ENCODE results near the gene PPP2R5C.

PPP2R5C gene

DNA sequence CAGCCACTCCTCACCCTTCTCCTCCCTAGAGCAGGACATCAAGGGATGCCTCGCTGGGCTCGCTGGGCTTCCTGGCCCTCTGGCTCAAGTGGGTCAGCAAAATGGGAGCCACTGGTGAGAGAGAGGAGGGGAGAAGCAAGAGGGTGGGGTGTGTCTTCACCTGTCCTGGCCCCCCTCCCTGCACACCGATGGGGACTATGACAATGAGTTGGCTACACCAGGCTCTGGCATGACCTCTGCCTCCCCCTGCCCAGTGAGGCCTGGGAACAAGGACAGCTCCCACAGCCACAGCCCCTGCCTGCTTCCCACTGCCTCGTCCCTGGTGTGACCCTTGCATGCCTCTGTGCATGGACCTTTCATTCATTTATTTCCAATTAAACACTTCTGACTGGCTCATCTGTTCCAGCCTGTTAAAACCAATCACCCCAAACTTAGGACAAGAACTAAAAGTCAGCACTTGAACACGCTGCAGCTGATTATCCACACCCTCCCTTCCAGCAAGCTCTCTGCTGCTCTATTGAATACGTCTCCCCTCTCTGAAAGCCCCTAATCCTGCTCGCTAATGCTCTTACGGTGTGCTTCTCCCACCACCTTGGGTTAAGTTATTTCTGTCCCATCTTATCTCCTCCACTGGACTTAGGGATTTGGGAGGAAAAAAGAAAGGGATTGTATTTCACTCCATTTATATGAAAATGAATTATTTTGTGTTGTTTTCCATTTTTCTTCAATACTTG, 5.8 kb upstream of the PPP2R5C start:
- DNase-seq (ENCODE audit: low spot score): no peak

DNA sequence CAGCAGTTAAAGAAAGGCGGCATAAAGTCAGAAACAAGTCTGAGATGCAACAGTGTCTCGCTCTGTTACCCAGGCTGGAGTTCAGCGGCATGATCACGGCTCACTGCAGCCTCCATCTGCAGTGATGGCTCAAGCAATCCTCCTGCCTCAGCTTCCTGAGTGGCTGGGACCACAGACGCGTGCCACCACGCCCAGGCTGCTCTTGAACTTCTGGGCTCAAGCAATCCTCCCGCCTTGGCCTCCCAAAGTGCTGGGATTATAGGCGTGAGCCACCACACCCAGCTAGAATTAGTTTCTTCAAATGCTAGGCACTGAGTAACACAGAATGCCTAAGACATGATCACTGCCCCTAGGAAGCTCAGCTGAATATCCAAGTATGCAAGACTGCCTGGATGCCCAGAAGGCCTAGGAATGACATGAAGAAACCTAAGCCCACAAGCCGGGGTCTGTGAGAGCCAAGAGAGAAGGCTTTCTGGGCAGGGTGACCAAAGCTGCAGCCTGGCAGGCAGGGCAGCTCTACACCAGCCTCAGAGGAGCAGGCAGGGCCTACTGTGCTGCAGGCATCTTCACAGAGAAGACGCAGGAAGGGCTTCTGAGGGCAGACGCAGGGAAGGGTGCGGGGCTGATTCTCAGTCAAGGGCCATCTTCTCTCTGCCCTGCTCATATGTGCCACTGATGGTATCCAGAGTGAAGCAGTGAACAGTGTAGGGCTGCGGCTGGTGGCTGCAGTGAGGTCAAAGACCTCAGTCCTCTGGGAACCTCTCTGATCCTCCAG, 4.3 kb upstream of the PPP2R5C start:
- DNase-seq (ENCODE audit: low spot score): no peak

DNA sequence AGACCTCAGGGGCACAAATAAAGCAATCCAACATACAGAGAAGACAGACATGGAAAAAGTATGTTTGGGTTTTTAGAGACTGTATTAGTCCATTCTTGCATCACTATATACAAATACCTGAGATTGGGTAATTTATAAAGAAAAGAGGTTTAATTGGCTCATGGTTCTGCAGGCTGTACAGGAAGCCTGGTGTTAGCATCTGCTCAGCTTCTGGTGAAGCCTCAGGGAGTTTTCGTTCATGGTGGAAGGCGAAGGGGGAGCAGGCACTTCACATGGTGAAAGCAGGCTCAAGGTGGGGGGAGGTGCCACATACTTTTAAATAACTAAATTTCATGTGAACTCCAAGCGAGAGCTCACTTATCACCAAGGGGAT, 3.7 kb upstream of the PPP2R5C start:
- no peak for DNase-seq (ENCODE audit: low spot score)

- peak; percentile 66 for DNase-seq (ENCODE audit: low spot score)
Measured at GRCh38 chr14:101758913-101759593, 2.5 kb upstream of the PPP2R5C start.

DNA sequence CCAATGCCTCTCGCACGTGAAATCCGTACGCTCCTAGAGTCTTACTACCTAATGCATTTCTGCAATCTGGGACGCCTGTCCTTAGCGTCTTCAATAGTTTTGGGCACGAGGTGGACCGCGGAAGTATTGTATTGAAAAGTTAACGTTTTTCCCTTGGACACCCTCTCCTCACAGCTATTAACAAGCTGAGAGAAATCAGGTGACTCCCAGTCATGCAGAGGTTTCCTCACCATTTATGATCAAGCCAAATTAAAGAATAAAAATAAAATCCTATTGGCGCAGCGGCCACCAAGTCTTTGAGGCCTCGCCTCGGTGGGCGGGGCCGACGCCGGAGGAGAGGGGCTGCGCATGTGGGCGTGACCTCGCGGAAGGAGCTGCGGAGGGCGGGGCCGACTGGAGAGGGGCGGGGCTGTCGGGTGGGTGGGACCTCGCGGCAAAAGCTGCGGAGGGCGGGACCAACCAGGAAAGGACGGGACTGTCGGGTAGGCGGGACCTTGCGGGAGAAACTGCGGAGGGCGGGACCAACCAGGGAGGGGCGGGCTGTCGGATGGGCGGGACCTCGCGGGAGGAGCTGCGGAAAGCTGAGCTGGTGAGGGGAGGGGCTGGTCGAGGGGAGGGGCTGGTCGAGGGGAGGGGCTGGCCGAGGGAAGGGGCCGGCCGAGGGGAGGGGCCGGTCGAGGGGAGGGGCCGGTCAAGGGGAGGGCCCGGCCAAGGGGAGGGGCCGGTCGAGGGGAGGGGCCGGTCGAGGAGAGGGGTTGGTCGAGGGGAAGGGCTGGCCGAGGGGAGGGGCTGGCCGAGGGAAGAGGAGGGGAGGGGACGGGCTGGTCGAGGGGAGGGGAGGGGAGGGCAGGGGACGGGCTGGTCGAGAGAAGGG, 1.1 kb upstream of the PPP2R5C start:
- DNase-seq (ENCODE audit: low spot score): peak; percentile 99

GRCh38 chr14:101761881-101762529, 496 bp downstream of the PPP2R5C start:
- DNase-seq (ENCODE audit: low spot score): peak; percentile 44

- no peak for DNase-seq (ENCODE audit: low spot score)
Measured at GRCh38 chr14:101762530-101763101, 1.1 kb downstream of the PPP2R5C start.

- no peak for DNase-seq (ENCODE audit: low spot score)
Measured at GRCh38 chr14:101763941-101764709, 2.6 kb downstream of the PPP2R5C start.

DNA sequence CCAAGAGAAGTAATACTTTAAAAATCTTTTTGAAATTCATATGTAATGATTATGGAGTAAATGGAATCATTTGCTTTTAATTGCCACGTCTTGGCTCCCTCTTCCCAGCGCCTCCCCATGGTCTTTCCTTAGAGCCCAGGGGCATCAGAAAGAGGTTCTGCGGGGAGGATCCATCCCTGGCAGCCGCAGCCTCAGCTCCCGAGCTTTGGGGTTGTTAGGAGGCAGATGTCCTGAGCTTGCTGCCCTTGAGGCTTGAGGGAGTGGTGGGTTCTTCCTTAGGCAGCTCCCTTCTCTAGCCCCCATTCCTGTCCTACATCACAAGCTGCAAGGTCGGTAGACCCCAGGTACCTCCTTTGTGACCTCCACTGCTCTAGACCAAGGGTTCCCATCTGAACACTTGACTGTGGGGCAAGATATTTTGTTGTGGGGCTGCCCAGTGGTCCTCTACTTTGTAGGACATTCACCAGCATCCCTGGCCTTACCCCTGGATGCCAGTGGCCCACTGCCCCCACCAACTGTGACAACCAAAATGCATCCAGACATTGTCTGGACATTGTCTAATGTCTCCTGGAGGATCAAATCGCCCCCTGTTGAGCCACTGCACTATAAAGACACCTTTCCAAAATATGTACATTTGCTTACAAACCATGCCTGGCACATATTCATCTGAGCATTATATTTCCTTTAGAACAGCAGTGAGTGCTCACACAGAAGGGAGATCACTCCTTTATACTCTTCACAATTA, 6.3 kb downstream of the PPP2R5C start:
- DNase-seq (ENCODE audit: low spot score): no peak

GRCh38 chr14:101770183-101770582, 8.7 kb downstream of the PPP2R5C start:
- DNase-seq (ENCODE audit: low spot score): no peak

DNA sequence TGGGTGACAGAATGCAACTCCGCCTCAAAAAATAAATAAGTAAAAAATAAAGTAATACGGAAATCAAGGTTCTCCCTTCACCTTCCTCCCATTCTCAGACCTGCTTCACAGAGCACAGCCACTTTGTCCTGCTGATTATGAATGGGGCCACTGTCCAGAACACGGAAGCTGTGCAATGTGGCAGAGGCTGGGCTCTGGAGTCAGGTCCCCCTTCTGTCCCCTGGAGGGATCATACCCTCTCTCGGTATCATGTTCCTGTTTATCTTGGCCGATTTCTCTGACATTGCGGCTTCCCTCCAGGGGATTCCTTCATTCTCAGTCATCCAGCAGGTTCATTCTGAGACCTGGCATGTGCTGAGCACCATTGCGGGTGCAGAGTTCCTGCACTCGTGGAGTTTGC, 11.3 kb downstream of the PPP2R5C start:
- no peak for DNase-seq (ENCODE audit: low spot score)

GRCh38 chr14:101773378-101773777, 11.9 kb downstream of the PPP2R5C start:
- no peak for DNase-seq (ENCODE audit: low spot score)

DNA sequence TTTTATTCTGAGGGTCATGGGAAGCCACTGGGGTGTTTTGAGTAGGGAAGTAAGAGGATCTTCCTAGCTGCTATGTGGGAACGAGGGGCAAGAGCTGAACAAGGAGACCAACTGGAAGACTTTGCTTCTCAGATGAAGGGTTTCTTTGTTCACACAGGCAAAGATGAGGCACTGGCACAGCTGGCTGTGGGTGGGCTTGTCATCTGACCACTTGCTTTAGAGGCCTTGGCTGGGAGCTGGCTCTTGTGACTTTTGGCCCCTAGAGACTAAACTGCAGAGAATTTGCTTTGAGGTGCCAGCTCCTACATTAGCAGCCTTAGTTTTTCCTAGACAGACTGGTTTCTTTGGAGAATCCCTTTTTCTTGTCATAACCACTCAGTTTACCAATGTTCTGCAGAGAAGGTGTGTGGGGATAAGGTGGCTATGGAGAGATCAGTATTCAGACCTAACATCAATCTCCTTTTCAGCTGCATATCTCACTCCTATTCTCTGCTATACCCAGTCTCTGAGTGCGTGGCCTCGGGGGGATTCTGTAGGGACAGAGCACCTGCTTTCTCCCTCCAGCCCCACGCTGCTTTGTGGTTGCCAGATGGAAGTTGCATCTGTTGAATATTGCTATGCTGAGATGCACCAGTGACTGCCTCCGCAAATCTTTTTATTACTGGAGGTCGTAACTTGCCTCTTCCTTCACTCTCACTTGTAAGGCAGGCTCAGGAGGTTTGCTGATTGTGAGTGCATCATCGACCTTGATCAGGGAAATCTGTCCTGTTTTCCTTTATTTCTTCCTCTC, 12.7 kb downstream of the PPP2R5C start:
- DNase-seq (ENCODE audit: low spot score): peak; percentile 82

- no peak for DNase-seq (ENCODE audit: low spot score)
Measured at GRCh38 chr14:101774814-101775213, 13.3 kb downstream of the PPP2R5C start.

DNA sequence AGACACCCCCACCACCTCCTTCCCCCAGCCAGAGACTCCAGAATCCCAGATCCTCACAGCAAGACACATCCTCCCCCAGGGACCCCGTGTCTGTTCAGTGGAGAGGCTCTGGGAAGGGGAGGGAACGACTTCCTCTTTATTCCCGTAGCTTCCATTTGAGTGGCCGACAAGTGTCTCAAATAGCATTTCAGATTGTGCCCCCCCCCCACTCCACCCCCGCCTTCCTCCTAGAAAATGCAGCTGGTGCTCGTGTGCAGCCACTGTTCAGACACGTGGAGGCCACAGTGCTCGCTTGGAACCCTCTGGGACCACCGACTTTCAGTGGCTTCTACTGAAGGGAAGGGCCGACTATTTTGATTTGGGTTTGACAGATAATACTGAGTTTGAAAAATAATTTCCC, 14.3 kb downstream of the PPP2R5C start:
- no peak for DNase-seq (ENCODE audit: low spot score)

- no peak for DNase-seq (ENCODE audit: low spot score)
Measured at GRCh38 chr14:101776344-101776743, 14.8 kb downstream of the PPP2R5C start.

DNA sequence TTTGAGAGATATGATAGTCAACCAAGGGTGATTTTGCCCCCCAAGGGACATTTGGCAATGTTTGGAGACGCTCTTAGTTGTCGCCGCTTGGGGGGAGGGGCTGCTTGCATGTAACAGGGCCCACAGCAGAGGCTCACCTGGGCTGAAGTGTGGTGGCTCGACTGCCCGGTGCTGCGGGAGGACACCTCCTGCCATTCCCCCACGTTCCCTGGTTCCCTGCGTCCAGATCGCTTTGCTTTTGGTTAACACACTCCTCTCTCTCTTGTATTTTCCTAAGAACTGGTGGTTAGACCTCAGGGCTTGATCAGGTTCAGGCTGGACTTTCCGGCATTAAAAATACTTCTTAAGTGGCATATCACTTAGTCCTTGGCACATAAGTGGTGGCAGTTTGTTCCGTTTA, 18.9 kb downstream of the PPP2R5C start:
- DNase-seq (ENCODE audit: low spot score): no peak

DNA sequence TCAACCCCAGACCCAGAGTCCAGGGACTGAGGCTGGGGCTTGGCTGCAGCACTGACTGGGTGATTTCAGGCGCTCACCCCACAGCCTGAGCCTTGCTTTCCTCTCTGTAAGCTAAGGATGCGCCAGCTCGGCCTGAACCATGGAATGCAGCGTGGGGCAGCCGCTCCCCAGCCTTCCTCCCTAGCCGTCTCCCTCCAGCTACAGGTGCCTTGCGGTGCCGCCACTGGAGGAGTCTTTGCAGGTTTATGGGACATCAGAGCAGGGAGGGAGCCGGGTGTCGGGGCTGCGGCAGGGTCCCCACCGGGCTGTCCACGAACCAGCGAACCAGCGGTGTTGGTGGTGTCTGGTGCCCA, 19.4 kb downstream of the PPP2R5C start:
- no peak for DNase-seq (ENCODE audit: low spot score)
